Dermis microvascular lymphatic vessel endothelial cell (primary cell): ENCODE measurements around the gene GAB1. TPM values are rescaled to one million over a fixed set of nuclear protein-coding genes. Genes with fewer than 3 reads are reported as not detected.

ENCODE experiments used
- DNase-seq, 2 donors: peaks; one replicate each; pipeline versions ENCODE4 v3.0.0 to v3.0.0-alpha.2; 2010; ENCODE audit warnings: low read depth in 2 of 2
- total RNA-seq: library from RNA; depleted of rRNA; stranded (reverse); fragments of >200 nt; gene quantifications from 2 replicates; pipeline ENCODE4 v1.2.1, GENCODE V29; 2014

Gene GAB1
- total RNA-seq, 1 donor from 2014 or later = 10.1 TPM

DNA sequence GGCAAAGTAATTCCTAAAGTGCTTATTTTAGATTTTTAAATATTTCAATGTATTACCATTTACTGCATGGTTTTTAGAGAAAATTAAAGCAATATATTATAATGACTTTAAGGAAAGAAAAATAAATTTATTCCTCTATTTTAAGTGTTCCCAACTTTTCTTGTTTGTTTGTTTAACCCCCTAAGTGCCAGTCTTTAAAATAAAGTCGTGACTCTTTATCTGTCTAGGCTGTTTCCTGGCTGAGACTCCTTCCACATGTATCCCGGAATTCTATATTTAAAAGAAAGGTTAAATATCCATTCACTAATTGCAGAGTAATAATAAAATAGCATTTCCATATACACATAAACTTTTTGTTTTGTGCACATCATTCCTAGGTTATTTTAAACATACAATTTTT is 71.2 kb downstream of the GAB1 start:
- no peak for DNase-seq

DNA sequence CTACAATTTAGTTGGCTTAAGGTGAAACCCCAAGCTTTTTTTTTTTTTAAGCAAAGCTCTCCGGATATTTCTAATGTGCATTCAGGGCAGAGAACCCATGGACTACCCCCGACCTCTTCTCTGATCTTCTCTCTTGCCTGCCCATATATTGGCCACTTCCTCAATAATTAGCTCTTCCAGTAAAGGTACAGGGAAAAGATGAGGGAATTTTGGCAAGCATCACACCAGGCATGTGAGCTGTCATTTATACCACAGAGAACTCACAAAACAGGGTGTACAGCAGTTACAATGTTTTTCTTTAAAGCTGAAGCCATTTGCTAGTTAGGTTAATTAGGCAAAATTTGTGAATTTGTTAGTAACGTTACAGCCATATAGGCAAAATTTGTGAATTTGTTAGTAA is 73.3 kb downstream of the GAB1 start:
- DNase-seq = peak in 1 of 2 donors; percentile 51

DNA sequence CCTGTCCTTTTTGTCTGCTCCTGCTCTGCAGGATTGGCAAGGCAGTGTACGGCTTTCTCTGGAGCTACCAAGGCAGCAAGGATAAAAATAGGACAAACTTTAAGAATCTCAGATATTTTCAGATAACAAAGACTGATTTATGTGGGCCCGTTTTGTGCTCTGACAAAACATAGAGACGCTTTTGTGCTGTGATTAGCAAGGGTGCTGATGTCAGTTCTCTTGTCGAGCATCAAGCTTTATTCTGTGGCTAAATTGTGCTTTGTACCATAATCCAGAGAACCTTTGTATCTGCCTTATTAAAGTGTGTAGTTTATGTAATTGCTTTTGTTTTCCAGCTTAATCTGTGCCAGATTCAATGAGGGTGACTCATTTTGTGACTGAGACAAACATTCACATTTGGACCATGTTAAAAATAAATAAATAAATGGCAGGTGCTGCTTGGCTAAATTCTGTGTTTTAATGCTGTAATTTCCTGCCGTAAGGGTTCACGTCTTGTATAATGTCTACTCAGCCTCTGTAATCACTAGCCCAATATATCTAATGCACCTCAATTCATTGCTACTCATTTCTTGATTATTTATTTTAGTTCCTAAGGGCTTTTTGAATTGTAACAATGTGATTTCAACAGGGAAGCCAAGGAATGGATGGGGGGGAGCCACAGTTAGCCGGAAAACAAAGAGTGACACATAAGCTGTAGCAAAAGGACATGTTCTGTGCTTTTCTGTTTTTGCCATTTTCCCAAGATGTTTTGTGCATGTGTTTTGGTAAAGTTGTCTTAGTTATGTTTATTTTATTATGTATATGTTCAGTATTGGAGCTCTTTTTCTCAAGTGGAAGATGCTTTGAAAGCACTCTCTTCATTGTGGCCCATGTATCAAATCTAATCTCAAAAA is 75.1 kb downstream of the GAB1 start:
- peak; percentile 81 to 90 for DNase-seq

DNA sequence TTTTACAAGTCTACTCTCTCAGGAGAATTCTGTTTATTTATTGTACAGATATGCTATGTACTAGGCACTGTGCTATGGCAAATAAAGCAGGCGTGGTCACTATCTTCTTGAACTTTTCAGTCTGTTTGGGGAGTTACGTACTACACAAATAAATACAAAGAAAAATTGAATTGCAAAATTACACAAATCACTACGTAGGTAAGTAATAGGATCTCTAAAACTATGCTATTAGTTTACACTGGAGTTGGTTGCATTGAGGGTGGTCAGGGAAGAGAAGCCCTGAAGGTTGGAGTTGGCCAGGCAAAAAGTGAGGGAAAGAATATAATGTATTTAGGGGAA is 75.7 kb downstream of the GAB1 start:
- DNase-seq = no peak

DNA sequence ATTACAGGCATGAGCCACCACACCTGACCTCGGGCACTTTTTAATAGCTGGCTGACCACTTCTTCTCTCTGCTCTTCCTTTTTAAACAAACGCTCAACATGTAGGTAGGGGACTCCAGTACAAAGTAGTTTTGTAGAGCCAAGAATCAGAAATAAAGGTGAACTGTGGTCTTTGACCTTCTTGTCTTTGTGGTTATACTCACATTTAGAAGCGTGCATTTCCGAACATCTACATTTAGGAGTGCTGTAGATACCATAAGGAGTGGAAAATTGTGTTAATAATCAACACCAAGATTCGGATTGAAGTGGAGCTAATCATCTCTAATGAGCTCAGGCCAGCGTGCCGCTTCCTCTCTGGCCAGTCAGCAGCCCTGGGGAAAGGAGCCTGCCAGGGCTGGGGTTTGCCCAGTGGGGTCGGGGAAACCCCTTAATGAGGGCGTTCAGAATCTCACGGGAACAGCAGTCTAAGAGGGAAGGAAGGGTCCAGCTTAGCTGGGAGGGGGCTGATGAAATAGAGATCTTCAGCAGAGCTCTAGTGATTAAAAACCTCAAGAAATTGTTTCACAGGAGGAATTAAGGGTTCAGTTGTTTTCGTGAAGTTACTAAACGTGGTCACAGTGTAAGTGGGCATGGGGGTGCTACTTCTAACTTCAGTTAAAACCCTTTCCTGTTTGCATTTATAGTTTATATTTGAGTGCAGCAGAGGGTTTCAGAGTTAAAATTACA is 81.2 kb downstream of the GAB1 start:
- no peak for DNase-seq

DNA sequence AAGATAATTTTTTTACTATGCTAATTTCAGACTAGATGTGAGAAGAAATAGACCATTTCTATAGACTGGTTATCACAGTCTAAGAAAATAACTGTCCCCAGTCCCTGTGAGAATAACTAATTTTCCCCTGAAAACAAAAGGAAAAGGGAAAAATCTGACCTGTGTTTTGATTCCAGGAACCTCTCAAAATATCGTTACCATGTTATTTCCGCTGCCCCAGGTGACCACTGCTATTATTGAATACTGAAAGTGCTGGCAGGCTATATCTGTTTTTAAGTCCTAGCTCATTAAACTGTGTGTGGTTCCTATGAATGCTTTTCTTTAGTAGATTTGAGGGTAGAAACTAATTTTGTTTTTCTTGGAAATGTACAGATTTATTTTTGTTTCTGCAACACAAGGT is 83.6 kb downstream of the GAB1 start:
- DNase-seq = peak; percentile 90 to 96

DNA sequence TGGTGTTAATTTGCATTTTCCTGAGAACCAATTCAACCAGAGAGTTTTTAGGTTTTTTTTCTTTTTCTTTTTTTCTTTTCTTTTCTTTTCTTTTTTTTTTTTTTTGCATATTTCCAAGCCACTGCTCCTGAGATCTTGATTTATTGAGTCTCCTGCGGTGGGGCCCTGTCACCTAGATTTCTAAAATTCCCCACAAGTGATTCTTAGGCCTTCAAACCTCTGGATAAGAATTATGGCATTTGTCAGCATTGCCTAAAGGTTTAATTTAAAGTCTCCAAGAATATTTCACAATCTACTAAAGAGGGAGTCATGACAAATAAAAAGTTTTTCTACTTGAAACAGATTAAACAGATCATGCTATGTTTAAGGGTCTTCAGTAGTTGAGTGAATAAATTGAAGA is 84.9 kb downstream of the GAB1 start:
- no peak for DNase-seq

DNA sequence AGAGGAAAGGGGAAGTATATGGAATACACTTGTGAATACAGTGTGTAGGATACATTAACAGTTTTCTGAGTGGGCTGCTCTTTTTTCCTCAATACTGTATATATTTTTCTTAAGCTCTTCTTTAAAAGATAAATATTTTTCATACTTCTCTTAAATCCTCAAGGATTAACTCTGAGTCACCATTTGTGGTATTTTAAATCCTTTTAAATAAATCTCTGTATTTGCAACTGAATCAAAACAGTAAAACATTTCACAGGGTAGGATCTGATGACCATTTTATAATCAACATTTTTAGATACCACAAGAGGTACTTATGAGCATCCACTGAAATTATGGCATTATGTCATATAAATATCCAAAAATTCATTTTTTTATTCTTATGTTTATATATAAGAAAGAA is 87.6 kb downstream of the GAB1 start:
- DNase-seq = no peak

DNA sequence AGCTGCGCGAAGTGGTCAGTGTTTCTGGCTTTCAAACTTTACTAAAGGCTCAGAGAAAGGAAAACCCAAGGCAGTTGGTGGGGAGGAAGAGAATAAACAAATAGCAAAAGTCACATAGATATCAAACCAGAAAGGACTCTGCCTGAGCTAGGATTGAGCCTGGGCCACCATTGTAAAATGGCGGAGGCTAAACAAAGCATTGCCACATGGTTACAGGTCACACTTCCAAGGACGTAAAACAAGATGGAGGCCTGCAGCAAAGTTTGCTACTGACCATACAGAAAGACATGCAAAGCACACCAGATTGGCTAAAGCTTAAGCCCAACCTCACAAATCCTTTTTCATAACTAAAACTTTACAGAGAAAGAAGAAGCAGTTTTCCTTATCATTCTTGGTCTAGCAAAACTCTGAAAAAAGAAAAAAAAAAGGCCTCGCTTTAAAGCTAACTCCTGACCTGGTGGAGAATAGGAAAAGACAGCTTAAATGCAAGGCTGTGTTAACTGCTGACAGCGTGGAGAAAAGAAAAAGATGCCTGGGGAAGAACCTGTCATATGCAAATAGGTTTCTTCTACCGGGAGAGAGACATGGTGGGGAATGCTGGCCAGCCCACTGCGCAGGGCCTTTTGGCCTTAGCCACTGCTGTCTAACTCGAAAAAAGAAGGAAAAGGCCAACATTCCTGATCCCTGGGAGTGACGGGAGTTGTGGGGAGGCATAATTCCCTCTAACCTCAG is 95.0 kb downstream of the GAB1 start:
- no peak for DNase-seq

DNA sequence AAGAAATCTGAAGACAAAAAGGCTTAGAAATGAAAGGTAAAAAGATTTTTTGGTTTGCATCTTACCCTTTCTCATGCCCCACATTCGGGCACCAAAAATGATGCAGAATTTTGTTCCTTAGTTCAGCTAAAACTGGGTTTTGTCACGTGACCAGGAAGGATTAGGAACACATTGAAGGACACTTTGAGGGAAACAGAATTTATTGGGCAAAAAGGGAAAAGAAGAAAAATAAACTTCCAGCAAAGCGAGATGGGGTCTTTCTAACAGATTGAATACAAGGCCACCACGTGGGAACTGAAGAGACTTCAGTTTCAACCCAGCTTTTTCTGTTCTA is 95.5 kb downstream of the GAB1 start:
- no peak for DNase-seq

DNA sequence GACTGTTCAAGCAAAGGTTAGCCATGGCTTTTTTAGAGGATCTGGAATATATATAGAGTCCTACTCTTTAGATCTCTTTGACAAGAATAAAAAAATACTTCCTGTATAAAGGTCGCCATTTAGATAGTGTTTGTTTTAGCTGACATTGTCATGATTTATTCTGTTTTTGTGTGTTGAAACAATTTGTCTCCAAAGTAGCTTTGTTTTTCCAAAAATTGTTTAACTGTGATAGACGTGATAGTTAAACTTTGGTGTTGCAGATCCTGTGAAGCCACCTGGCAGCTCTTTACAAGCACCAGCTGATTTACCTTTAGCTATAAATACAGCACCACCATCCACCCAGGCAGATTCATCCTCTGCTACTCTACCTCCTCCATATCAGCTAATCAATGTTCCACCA is 96.6 kb downstream of the GAB1 start:
- peak in 1 of 2 donors; percentile 66 for DNase-seq

DNA sequence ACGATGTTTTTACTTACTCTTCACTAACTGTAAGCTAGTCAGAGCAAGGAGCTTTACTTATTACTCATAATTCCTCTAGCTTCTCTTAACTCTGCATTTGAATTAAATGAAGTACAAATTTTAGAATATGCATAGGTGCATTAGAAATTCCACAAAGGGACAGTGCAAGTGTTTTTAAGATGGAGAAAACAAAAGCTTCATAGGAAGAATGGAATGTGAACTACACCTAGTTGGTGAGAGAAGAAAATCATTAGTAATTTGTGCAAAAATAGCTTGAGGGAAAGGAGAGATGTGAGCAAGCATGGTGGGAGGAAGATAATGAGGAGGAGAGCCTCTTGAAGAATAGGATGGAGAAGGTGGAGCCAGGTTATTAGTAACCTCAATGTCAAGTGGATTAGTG is 99.3 kb downstream of the GAB1 start:
- no peak for DNase-seq

DNA sequence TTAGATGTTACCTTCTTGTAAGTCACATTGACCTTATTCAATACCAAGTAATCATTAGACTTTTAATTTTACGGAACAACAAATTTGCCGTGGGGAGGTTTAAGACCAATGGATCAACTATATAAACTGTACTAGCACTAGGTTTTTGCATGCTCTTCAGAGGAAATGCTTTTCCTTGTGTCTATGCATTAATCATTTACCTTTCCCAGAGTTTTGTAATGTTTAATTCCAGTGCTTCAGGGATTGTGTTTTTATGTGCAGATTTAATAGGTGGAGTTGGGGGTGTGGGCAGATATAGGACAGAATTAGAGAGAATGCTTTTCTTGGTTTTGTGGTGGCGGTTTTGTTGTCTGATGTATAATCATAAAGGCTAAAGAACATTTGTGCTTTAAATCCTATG is 100.8 kb downstream of the GAB1 start:
- DNase-seq = no peak

DNA sequence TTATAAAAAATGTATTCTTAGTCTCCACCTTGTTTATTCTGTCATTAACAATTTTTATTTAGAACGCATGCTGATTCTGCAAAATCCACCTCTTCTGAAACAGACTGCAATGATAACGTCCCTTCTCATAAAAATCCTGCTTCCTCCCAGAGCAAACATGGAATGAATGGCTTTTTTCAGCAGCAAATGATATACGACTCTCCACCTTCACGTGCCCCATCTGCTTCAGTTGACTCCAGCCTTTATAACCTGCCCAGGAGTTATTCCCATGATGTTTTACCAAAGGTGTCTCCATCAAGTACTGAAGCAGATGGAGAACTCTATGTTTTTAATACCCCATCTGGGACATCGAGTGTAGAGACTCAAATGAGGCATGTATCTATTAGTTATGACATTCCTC is 101.3 kb downstream of the GAB1 start:
- no peak for DNase-seq

DNA sequence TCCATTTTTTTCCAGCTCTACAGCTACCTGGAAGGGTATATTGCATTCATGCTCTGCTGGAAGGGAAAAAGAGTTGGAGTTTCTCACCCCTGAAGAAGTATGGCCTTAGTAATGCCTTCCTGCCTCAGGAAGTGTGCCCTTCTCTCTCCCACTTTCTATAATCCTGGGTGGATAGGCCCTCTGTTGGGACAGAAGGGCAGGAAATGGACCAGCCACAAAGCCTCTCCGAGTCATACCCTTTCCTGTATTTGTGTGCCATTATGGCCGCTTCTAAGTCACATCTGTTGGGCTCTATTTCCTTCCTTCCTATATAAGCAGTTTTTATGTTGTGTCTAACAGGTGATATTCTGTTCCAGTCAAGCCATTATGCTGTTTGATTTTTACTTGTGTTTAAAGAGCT is 102.0 kb downstream of the GAB1 start:
- peak; percentile 28 to 47 for DNase-seq

DNA sequence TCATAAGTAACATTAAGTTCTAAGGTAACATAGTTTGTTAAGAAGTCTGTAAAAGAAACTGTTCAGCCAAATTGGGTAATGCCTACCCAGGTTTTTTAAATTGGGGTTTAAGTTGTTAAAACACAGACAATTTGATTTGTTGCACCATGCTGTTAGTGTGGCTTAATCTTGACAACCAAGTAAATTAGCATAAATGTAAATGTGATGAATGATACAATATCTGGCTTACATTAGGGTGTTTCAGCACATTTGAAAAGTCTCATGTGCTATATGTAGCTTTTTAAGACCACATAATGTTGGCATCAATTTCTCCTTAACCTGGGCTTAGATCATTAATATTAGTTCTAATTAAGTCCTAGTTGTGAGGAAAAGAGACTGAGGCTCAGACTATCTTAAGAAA is 104.4 kb downstream of the GAB1 start:
- DNase-seq = no peak

DNA sequence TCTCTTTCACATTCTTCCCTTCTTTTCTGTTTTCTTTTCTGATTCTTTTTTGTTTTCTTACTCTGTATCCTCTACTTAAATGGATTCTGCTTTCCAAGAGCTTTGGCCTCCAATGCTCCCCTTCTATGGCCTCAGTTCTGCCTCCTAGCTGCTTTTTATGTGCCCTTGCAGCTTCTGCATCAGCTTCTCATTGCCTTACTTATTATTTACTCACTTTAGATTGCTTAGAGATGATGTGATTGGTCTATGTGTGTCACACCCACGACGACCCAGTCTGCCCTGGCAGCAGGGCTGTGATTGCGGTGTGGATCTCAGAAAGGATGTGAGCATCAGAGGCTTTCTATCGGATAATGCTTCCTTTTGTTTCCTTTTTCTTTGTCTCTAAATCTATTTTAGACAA is 105.0 kb downstream of the GAB1 start:
- DNase-seq = no peak

DNA sequence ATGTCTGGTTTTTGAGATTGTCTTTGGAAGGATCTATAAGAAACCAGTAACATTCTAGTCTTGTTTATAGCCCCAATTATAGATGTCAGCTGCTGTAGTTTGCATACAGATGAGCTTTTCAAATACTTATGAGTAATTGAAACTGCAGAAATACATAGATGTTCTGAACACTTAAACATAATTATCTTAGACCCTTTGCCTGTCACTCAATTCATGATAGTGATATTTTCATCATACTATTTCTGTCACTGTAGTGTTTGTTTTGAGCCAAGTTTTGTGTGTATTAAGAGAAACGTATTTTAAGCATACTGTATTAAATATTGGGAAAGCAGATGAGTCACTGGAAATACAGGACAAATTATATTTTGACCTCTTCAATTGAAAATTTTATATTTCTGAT is 107.1 kb downstream of the GAB1 start:
- DNase-seq = no peak

DNA sequence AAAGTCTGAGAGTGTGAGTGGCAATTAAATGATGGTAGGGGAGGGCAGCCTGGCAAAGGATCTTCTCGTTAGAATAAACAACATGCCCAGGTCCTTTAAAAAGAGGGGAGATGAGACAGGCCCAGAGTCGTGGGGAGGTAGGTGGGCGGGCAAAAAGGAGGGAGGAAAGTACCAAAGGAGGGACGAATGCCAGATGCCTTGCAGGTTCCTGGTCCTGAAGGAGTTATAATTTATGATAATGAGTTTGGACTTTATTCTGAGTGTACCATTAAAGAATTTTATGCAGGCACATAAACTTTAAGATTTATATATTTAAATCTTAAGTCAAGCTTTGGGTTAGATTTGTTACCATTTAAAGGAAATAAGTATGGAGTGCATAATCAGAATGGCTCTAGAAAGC is 114.5 kb downstream of the GAB1 start:
- DNase-seq = no peak

DNA sequence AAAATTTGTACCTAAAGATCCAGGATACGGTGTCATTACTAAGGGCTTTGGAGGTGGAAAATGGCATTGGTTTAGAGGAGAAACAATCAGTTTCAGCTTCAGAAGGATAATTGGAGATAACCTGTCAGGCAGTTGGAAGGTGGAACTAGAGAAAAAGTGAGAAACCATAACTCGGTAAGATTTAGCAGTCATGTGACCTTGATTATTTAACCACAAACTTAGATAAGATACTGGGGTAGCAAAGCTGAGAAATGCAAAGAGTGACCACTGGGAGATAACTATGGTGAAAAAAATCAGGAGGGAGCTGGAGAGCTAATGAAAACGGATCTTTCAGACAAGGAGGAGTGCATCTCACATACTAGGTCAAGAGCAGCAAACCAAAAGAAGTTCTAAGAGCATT is 118.5 kb downstream of the GAB1 start:
- DNase-seq = no peak

DNA sequence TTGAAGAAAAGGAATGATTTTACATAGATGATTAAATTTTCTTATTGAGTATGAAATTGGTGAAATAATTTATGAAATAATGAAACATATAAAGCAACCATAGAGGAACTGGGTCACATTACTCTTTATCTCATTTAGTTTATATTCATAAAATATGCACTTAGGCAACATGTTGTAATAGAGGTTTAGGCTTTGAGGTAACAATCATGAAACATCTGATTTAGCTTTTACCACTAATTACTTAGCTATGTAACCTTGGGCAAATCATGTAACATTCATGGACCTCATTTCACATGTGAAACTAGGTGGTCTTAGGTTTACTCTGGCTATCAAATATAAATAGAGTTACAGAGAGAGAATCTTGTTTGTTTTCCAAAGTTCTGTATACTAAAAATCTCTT is 122.3 kb downstream of the GAB1 start:
- DNase-seq = no peak

DNA sequence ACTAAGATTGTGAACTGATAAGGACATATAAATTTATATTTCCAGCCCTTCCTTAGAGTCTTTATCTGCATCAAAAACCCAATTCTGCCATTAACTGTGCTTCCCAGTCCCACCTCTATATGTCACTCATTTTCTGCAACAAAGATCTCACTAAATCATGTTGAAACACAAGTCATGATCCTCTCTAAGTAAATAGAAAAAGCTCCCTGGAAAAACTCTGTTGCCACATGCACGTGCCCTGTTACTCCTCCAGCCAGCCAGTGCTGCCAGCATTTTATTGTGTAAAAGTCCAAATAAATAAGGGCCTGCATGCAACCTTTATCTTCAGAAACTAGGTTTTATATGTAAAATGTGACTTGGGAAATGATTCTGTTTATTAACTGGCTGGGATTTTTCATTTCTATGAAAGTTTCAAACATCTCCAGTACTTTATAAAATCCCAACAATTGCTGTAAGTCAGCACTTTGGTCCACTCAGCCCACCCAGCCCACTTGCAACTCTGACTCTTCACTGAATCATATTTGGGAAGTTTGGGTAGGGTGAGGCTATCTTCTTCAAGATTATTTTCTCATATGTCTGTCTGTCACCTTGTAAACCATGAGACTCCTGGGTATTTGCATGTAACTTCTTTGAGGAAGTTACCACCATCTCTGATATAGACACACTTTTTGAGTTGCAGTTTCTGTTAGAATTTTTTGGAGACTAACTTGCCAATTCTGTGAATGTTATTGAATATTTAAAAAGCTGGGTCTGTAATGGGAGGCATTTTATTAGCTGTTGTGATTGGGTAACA is 136.9 kb downstream of the GAB1 start:
- DNase-seq = no peak
